ENCODE results near the gene ZFYVE9.
"Not testable (repeated sequence)": the region's sequence is repeated elsewhere in the genome, so short reads cannot be mapped to it uniquely, and the experiment has no call there.

ZFYVE9 gene

DNA sequence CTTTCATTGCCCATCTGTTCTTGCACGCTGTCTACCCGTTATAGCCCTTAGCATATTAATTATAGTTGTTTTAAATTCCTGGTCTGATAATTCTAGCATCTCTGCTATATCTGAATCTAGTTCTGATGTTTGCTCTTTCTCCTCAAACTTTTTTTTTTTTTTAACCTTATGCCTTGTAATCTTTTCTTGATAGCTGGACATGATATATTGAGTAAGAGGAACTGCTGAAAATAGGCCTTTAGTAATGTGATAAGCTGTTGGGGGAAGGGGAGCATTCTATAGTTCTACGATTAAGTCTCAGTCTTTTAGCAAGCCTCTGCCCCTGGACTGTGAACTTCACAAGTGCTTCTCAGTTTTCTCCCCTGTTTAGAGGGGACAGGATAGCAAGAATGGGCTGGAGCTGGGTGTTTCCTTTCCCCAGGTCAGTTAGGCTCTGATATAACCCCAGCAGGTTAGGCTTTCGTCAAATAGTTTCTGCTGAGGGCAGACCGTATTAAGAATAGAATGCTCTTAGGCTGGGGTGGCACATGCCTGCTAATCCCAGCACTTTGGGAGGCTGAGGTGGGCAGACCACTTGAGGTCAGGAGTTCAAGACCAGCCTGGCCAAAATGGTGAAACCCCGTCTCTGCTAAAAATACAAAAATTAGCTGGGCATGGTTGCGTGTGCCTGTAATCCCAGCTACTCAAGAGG, 62.2 kb downstream of the ZFYVE9 start:
- no peak overlapping the region for H3K9ac ChIP-seq

DNA sequence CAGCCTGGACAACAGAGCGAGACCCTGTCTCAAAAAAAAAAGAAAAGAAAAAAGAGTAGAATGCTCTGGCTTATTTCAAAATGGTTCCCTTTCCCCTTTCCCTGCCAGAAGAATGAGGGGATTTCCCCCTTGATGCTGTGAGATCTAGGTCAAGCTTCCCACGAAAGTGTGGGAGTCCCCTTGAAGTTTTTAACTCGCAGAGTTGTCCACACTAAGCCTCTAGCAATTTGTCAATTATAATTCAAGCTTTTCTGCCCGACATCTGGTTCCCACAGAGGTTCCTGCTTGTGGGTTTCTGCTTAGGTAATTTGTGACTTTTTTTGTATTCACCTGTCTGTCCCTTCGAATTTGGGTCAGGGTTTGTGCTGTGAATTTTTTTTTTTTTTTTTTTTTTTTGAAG, 62.8 kb downstream of the ZFYVE9 start:
- Histone ChIP-seq H3K79me2 (peaks cover 2% of the 10 kb centered on the region), H3K36me3 (ENCODE audit: control insufficient read depth, insufficient read depth, low read length) (no peaks in the 10 kb centered on the region), H3K4me3 (ENCODE audit: low read depth, low read length) (no peak overlapping the region), H3K27ac (no peak overlapping the region), H3K27me3 (ENCODE audit: control insufficient read depth, insufficient read depth, low read length) (no peaks in the 10 kb centered on the region), H3K9ac (no peak overlapping the region), H3K4me2 (ENCODE audit: low read length) (no peak overlapping the region), H2AFZ (no peak overlapping the region), H3K4me1 (no peaks in the 10 kb centered on the region), H3K9me3 (ENCODE audit: control insufficient read depth, low read length) (no peaks in the 10 kb centered on the region)
- TF ChIP-seq, protein P1, sequence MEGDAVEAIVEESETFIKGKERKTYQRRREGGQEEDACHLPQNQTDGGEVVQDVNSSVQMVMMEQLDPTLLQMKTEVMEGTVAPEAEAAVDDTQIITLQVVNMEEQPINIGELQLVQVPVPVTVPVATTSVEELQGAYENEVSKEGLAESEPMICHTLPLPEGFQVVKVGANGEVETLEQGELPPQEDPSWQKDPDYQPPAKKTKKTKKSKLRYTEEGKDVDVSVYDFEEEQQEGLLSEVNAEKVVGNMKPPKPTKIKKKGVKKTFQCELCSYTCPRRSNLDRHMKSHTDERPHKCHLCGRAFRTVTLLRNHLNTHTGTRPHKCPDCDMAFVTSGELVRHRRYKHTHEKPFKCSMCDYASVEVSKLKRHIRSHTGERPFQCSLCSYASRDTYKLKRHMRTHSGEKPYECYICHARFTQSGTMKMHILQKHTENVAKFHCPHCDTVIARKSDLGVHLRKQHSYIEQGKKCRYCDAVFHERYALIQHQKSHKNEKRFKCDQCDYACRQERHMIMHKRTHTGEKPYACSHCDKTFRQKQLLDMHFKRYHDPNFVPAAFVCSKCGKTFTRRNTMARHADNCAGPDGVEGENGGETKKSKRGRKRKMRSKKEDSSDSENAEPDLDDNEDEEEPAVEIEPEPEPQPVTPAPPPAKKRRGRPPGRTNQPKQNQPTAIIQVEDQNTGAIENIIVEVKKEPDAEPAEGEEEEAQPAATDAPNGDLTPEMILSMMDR (IDR thresholded peaks at IDR 0.05) = no peak

More for the DNA sequence above, 62.2 kb downstream of the ZFYVE9 start:
- no peaks in the 10 kb centered on the region for H3K27me3 ChIP-seq (ENCODE audit: control insufficient read depth, insufficient read depth, low read length)
- no peak overlapping the region for H3K4me3 ChIP-seq (ENCODE audit: low read depth, low read length)
- no peaks in the 10 kb centered on the region for H3K9me3 ChIP-seq (ENCODE audit: control insufficient read depth, low read length)
- no peaks in the 10 kb centered on the region for H3K36me3 ChIP-seq (ENCODE audit: control insufficient read depth, insufficient read depth, low read length)
- peaks cover 2% of the 10 kb centered on the region for H3K79me2 ChIP-seq
- H2AFZ ChIP-seq = no peak overlapping the region
- TF ChIP-seq, protein P1 (IDR thresholded peaks at IDR 0.05) = no peak
- no peak overlapping the region for H3K4me2 ChIP-seq (ENCODE audit: low read length)
- H3K4me1 ChIP-seq = no peaks in the 10 kb centered on the region
- H3K27ac ChIP-seq = no peak overlapping the region

DNA sequence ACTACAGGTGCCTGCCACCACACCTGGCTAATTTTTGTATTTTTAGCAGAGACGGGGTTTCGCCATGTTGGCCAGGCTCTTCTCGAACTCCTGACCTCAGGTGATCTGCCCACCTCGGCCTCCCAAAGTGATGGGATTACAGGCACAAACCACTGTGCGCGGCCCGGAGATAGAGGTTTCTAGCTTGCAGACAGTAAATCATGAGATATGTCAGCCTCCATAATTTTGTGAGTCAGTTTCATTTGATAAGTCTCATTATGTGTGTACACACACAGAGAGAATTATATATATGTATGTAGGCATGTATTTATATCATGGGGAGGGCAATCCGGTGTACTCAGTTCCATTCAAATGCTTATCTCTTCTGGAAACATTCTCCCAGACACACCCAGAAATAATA, 64.8 kb downstream of the ZFYVE9 start:
- not testable (repeated sequence) for H3K4me2 ChIP-seq (ENCODE audit: low read length); H3K4me3 ChIP-seq (ENCODE audit: low read depth, low read length); H3K79me2 ChIP-seq; H3K36me3 ChIP-seq (ENCODE audit: control insufficient read depth, insufficient read depth, low read length); H3K27ac ChIP-seq; H2AFZ ChIP-seq; H3K27me3 ChIP-seq (ENCODE audit: control insufficient read depth, insufficient read depth, low read length); H3K9ac ChIP-seq; H3K9me3 ChIP-seq (ENCODE audit: control insufficient read depth, low read length); H3K4me1 ChIP-seq

DNA sequence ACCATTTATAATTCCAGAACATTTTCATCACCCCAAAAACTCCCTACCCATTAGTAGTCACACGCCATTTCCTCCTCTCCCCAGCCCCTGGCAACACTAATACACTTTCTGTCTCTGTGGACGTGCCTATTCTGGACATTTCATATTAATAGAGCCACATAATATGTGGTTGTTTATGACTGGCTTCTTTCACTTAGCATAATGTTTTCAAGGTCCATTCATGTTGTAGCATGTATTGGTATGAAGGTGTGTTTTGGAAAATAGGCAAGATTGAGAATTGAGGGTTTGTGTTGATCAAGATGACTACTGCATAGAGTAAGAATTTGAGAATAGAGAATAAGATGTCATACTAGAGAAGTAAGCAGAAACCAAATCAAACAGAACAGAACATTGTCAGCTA, 67.5 kb downstream of the ZFYVE9 start:
- H3K9me3 ChIP-seq (ENCODE audit: control insufficient read depth, low read length) = no peaks in the 10 kb centered on the region
- no peaks in the 10 kb centered on the region for H3K27me3 ChIP-seq (ENCODE audit: control insufficient read depth, insufficient read depth, low read length)
- no peak overlapping the region for H3K9ac ChIP-seq
- H3K79me2 ChIP-seq = peaks cover 2% of the 10 kb centered on the region
- H2AFZ ChIP-seq = no peak overlapping the region
- H3K27ac ChIP-seq = no peak overlapping the region
- H3K4me1 ChIP-seq = no peaks in the 10 kb centered on the region
- TF ChIP-seq, protein P1 (IDR thresholded peaks at IDR 0.05) = no peak
- no peak overlapping the region for H3K4me3 ChIP-seq (ENCODE audit: low read depth, low read length)
- no peak overlapping the region for H3K4me2 ChIP-seq (ENCODE audit: low read length)
- no peaks in the 10 kb centered on the region for H3K36me3 ChIP-seq (ENCODE audit: control insufficient read depth, insufficient read depth, low read length)

DNA sequence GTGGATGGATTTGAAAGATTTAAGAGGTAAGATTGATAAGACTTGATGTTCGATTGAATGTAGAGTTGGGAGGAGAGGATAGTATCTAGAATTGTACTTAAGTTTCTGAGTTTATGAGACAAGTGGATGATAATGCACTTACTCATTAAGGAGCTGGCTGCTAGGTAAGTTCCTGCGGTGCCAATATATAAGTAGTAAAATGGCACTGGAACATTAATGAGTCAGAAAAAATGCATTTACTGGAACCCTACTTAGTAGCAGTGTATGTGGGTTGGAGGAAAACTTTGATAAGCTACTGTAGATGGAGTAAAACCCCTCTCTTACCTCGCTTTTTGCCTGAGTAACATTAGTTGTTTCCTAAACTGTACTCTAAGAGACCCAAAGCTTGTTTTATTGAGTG, 68.2 kb downstream of the ZFYVE9 start:
- TF ChIP-seq, protein P1 (IDR thresholded peaks at IDR 0.05) = no peak
- no peak overlapping the region for H3K4me2 ChIP-seq (ENCODE audit: low read length)

More for the DNA sequence above, 68.2 kb downstream of the ZFYVE9 start:
- no peaks in the 10 kb centered on the region for H3K4me1 ChIP-seq
- H3K9ac ChIP-seq = no peak overlapping the region
- peaks cover 2% of the 10 kb centered on the region for H3K79me2 ChIP-seq
- no peaks in the 10 kb centered on the region for H3K27me3 ChIP-seq (ENCODE audit: control insufficient read depth, insufficient read depth, low read length)
- no peaks in the 10 kb centered on the region for H3K36me3 ChIP-seq (ENCODE audit: control insufficient read depth, insufficient read depth, low read length)
- H2AFZ ChIP-seq = no peak overlapping the region
- no peaks in the 10 kb centered on the region for H3K9me3 ChIP-seq (ENCODE audit: control insufficient read depth, low read length)
- H3K27ac ChIP-seq = no peak overlapping the region
- no peak overlapping the region for H3K4me3 ChIP-seq (ENCODE audit: low read depth, low read length)

Data from parathyroid adenoma (tissue), 2 donors.